ENCODE data around the gene OR51F1.
A peak's percentile ranks its signal among the peaks of the same experiment; 100 is the strongest.
"Not testable (repeated sequence)": the region's sequence is repeated elsewhere in the genome, so short reads cannot be mapped to it uniquely, and the experiment has no call there.

The OR51F1 gene

DNA sequence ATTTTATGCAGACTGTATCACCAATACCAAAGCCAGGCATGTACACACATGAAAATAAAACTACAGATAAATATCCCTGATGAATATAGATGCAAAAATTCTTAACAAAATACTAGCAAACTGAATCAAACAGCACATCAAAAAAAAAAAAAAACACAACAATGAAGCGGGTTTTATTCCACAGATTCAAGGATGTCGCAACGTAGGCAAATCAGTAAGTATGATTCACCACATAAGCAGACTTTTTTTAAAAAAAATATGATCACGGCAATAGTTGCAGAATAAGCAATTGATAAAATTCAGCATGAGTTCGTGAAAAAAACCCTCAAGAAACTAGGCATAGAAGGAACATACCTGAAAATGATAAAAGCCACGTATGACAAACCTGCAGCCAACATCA, 21.3 kb downstream of the OR51F1 start:
- H3K27me3 ChIP-seq (ENCODE audit: insufficient read depth, low read depth, severe bottlenecking): peaks cover 44% of the 10 kb centered on the region

DNA sequence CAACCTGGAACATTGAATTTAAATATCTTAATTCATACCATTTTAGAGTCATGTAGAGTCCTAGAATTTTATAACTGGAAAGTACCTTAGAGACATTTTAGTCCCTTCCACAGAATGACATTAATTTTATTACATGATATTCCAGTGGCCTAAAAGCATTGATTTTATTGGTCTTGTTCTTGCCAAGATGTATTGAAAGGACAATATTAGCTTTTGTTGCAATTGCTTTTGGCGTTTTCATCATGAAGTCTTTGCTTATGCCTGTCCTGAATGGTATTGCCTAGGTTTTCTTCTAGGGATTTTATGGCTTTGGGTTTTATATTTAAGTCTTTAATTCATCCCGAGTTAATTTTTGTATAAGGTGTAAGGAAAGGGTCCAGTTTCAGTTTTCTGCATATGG, 29.0 kb downstream of the OR51F1 start:
- TF ChIP-seq, protein P1, sequence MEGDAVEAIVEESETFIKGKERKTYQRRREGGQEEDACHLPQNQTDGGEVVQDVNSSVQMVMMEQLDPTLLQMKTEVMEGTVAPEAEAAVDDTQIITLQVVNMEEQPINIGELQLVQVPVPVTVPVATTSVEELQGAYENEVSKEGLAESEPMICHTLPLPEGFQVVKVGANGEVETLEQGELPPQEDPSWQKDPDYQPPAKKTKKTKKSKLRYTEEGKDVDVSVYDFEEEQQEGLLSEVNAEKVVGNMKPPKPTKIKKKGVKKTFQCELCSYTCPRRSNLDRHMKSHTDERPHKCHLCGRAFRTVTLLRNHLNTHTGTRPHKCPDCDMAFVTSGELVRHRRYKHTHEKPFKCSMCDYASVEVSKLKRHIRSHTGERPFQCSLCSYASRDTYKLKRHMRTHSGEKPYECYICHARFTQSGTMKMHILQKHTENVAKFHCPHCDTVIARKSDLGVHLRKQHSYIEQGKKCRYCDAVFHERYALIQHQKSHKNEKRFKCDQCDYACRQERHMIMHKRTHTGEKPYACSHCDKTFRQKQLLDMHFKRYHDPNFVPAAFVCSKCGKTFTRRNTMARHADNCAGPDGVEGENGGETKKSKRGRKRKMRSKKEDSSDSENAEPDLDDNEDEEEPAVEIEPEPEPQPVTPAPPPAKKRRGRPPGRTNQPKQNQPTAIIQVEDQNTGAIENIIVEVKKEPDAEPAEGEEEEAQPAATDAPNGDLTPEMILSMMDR (IDR thresholded peaks at IDR 0.05; ENCODE audit: low read depth, low read length): no peak
- Histone ChIP-seq H3K9me3 (ENCODE audit: severe bottlenecking) (no peaks in the 10 kb centered on the region), H3K27ac (no peak overlapping the region), H3K36me3 (no peaks in the 10 kb centered on the region), H3K4me3 (ENCODE audit: low read depth, low read length) (no peak overlapping the region), H3K27me3 (ENCODE audit: insufficient read depth, low read depth, severe bottlenecking) (peaks cover 37% of the 10 kb centered on the region)
- no peak for DNase-seq

More for the DNA sequence above, 21.3 kb downstream of the OR51F1 start:
- Histone ChIP-seq H3K9me3 (ENCODE audit: severe bottlenecking) (no peaks in the 10 kb centered on the region), H3K36me3 (no peaks in the 10 kb centered on the region), H3K4me3 (ENCODE audit: low read depth, low read length) (no peak overlapping the region), H3K27ac (no peak overlapping the region)
- no peak for DNase-seq
- TF ChIP-seq, protein P1 (IDR thresholded peaks at IDR 0.05; ENCODE audit: low read depth, low read length): no peak

DNA sequence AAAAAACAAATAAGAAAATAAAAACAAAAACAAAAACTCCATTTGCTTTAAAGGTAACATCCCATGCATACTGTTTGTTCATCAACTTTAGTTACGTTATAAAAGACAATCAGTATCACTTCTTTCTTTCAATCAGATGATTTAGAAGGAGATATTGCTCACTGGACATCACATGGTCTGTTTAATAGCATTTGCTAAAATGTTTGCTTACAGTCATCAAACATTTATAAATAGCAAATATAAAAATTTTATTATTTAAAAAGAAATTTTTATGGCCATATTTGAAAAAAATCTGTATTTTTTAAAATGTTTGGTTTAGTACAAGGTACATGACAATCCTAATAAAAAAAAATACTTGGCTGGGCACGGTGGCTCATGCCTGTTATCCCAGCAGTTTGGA, 42.6 kb downstream of the OR51F1 start:
- TF ChIP-seq, protein P1 (IDR thresholded peaks at IDR 0.05; ENCODE audit: low read depth, low read length): no peak
- no peak overlapping the region for H3K27ac ChIP-seq
- H3K36me3 ChIP-seq: no peaks in the 10 kb centered on the region
- H3K4me3 ChIP-seq (ENCODE audit: low read depth, low read length): no peak overlapping the region
- DNase-seq: no peak
- peaks cover 53% of the 10 kb centered on the region for H3K27me3 ChIP-seq (ENCODE audit: insufficient read depth, low read depth, severe bottlenecking)
- H3K9me3 ChIP-seq (ENCODE audit: severe bottlenecking): no peaks in the 10 kb centered on the region

DNA sequence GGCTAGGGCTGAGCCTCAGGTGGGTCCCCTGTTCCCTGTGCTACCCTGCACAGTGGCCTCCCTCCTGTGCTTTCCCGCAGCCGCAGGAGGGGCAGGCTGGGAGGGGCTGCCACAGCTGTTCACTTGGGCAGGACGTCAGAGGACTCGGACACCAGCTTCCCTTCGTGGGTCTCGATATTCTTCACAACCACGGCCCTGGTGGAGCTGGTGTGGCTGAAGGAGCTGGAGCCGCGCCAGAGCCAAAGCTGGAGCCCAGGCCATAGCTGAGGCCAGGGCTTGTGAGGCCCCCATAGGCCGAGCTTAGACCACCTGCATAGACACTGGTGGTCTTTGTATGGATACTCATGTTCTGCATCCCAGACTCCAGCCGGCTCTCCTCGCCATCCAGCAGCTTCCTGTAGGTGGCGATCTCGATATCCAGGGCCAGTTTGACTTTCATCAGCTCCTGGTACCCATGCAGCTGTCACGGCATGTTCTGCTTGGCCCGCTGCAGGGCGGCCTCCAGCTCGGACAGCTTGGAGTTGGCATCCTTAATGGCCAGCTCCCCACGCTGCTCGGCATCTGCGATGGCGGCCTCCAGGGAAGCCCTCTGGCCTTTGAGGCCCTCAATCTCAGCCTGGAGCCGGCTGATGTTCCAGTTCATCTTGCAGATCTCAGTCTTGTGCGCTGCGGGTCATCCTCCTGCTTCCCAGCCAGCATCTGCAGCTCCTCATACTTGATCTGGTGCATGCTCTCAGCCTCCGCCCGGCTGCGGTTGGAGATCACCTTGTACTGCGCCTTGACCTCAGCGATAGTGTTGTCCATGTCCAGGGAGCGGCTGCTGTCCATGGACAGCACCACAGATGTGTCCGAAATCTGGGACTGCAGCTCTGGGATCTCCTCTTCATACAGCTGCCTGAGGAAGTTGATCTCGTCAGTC, 46.9 kb downstream of the OR51F1 start:
- TF ChIP-seq, protein P1 (IDR thresholded peaks at IDR 0.05; ENCODE audit: low read depth, low read length): peak; percentile 33
- H3K9me3 ChIP-seq (ENCODE audit: severe bottlenecking); H3K36me3 ChIP-seq: not testable (repeated sequence)

More for the DNA sequence above, 46.9 kb downstream of the OR51F1 start:
- not testable (repeated sequence) for H3K4me3 ChIP-seq (ENCODE audit: low read depth, low read length); DNase-seq; H3K27ac ChIP-seq
- H3K27me3 ChIP-seq (ENCODE audit: insufficient read depth, low read depth, severe bottlenecking): peaks cover 69% of the 10 kb centered on the region
